ENCODE measurements around the gene CREBZF.
"Not testable (repeated sequence)": the region's sequence is repeated elsewhere in the genome, so short reads cannot be mapped to it uniquely, and the experiment has no call there.

The CREBZF gene

GRCh38 chr11:85611643-85612042 is 53.3 kb downstream of the CREBZF start:
- not testable (repeated sequence) for H3K27me3 ChIP-seq (ENCODE audit: insufficient read depth, poor library complexity, severe bottlenecking); H3K4me3 ChIP-seq (replicated peaks; ENCODE audit: insufficient read depth, low read length); H3K27ac ChIP-seq (replicated peaks)
- TF ChIP-seq SPI1 (IDR thresholded peaks at IDR 0.05; ENCODE audit: borderline replicate concordance, low read depth): peak; percentile 53; the same call in 1 of the 2 replicates
- peak in 1 of 2 experiments; percentile 60 for DNase-seq (ENCODE audit: low read depth in 1 of 2, low spot score in 1 of 2)
